H1 (cell line): Measurements from ENCODE around the gene RNGTT.

Source experiments
- EP300 ChIP-seq, 2 experiments: IDR thresholded peaks; 1 replicate in 1 of 2; 2 replicates in 1 of 2; pipeline ENCODE4 v1.6.1; 2011 to 2012; ENCODE audit warnings: low read depth in 2 of 2, low read length in 2 of 2, mild to moderate bottlenecking in 2 of 2, borderline replicate concordance in 1 of 2, inconsistent platforms in 1 of 2, moderate library complexity in 1 of 2
- EZH2 ChIP-seq: fragments of 200-600 bp; sonication (generic); IDR thresholded peaks from 2 replicates; pipeline ENCODE4 v1.7.1; 2012; ENCODE audit warnings: low read depth, mild to moderate bottlenecking, moderate library complexity, low read length, inconsistent platforms; ENCODE audit not compliant: severe bottlenecking
- GTF2F1 ChIP-seq: IDR thresholded peaks from 2 replicates; pipeline ENCODE4 v1.6.1; 2012; ENCODE audit warnings: low read depth, low read length, improper control_type of control experiment, borderline replicate concordance
- JUND ChIP-seq: IDR thresholded peaks from 2 replicates; pipeline ENCODE4 v1.6.1; 2011; ENCODE audit warnings: mild to moderate bottlenecking, improper control_type of control experiment, low read length
- POLR2A ChIP-seq, 2 experiments: IDR thresholded peaks; 1 replicate in 1 of 2; 2 replicates in 1 of 2; pipeline ENCODE4 v1.6.1; 2011; ENCODE audit warnings: low read depth in 2 of 2, low read length in 2 of 2, mild to moderate bottlenecking in 2 of 2; ENCODE audit errors: control extremely low read depth in 1 of 2
- TAF1 ChIP-seq: IDR thresholded peaks from 2 replicates; pipeline ENCODE4 v1.6.1; 2011; ENCODE audit warnings: mild to moderate bottlenecking, low read depth, low read length

- TF ChIP-seq JUND (no peak), GTF2F1 (no peak), EZH2 (no peak), TAF1 (no peak), EP300 (IDR thresholded peaks at IDR 0.05; ENCODE audit: borderline replicate concordance in 1 of 2, low read depth in 2 of 2, low read length in 2 of 2) (no peak), POLR2A (IDR thresholded peaks at IDR 0.05; ENCODE audit: control extremely low read depth in 1 of 2, low read depth in 2 of 2, low read length in 2 of 2) (no peak)
Observed at GRCh38 chr6:88852000-88852399, 111.4 kb downstream of the RNGTT start.
